ENCODE measurements around the gene PLCL1. TPM values are rescaled to one million over a fixed set of nuclear protein-coding genes. Genes with fewer than 3 reads are reported as not detected.

PLCL1 gene
- total RNA-seq, 4 donors from 2014 or later, result 6.6 to 10.8 (median 8.3) TPM

- TF ChIP-seq, protein P1, sequence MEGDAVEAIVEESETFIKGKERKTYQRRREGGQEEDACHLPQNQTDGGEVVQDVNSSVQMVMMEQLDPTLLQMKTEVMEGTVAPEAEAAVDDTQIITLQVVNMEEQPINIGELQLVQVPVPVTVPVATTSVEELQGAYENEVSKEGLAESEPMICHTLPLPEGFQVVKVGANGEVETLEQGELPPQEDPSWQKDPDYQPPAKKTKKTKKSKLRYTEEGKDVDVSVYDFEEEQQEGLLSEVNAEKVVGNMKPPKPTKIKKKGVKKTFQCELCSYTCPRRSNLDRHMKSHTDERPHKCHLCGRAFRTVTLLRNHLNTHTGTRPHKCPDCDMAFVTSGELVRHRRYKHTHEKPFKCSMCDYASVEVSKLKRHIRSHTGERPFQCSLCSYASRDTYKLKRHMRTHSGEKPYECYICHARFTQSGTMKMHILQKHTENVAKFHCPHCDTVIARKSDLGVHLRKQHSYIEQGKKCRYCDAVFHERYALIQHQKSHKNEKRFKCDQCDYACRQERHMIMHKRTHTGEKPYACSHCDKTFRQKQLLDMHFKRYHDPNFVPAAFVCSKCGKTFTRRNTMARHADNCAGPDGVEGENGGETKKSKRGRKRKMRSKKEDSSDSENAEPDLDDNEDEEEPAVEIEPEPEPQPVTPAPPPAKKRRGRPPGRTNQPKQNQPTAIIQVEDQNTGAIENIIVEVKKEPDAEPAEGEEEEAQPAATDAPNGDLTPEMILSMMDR (IDR thresholded peaks at IDR 0.05; ENCODE audit: low read depth), result no peak
Observed at GRCh38 chr2:198055716-198056115, 251.3 kb downstream of the PLCL1 start.

DNA sequence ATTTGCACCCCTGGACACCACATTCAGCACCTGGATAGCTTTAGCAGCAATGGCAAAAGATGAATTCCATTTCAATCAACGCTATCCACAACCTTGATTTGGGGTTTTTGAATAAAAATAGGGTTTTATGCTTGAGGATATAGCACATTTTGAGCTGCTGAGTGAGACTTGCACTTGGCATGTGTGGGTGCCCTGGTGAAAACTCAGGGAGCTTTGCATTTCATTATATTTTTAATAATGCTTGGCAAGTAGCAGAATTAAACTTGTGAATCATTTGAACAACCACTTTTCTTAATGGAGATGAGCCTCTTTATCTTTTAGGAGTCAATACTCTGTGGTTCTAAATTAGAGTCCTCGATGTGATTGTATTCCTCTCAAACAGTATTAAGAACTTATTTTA lies 252.4 kb downstream of the PLCL1 start:
- TF ChIP-seq, protein P1 (IDR thresholded peaks at IDR 0.05; ENCODE audit: low read depth), result no peak

DNA sequence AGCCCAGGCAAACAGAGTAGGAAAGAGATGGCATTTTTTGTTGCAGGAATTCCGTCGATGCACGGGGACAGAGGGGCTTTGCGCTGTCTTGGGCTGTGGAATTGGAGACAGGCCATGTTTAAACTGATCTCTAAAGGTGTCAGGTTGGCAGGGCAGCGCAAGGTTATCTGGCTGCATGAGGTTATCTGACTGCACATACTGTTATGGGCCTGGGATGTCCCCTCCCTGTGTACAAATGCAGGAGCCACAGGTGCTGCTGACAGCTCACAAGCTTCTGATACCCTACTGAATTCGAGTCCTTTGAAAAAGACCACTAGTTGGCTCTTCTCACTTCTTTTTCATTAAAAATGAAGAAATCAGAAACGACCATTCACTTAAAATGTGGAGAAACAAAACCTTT lies 255.4 kb downstream of the PLCL1 start:
- TF ChIP-seq, protein P1 (IDR thresholded peaks at IDR 0.05; ENCODE audit: low read depth), result no peak

DNA sequence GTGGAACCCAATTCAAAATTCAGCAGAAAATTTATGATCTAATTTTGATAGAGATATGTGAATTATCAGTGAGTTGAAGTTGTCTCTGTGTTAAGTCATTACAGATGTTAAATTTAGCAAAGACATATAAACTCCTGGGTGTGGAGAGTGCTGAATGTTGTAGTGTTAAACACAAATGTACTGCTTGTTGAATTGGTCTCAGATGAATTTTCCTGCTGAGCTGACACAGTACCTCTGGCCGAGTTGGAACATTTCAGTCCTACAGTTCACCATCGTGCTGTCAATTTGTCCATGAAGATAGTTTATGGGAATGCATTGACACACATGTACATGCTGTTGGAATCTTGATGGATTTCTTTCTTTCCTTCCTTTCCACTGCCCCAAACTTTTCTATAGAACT lies 255.9 kb downstream of the PLCL1 start:
- TF ChIP-seq, protein P1 (IDR thresholded peaks at IDR 0.05; ENCODE audit: low read depth), result no peak

- TF ChIP-seq, protein P1 (IDR thresholded peaks at IDR 0.05; ENCODE audit: low read depth), result no peak
Observed at GRCh38 chr2:198062826-198063225, 258.4 kb downstream of the PLCL1 start.

DNA sequence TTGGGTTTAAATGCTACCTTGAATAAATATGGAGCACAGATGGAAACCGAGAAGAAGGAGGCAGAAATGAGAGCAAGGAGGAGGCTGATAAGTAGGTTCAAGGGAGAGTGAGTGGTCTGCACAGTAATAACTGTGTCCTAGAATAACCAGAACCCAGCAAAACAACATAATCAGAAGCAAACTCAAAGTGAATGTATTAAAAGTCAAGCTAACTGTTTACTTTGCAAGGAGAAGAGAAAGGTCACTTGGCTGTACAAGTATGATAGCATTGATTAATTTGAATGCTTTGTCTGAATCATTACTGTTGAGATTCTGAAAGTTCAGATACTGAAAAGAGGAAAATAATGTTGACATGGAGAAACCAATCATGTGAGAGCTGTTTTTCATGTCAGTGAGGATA lies 258.8 kb downstream of the PLCL1 start:
- TF ChIP-seq, protein P1 (IDR thresholded peaks at IDR 0.05; ENCODE audit: low read depth), result no peak

GRCh38 chr2:198065322-198065721 lies 260.9 kb downstream of the PLCL1 start:
- TF ChIP-seq, protein P1 (IDR thresholded peaks at IDR 0.05; ENCODE audit: low read depth), result no peak
